LHCN-M2 (cell line): ENCODE data around the gene RERE. TPM values are rescaled to one million over a fixed set of nuclear protein-coding genes. Genes with fewer than 3 reads are reported as not detected.

ENCODE experiments used
- DNase-seq: peaks from one replicate; pipeline ENCODE4 v3.0.0-alpha.2; 2012; ENCODE audit warnings: low read depth
- total RNA-seq: library from RNA; depleted of rRNA; stranded (reverse); fragments of >200 nt; gene quantifications from 2 replicates; pipeline ENCODE4 v1.2.3, GENCODE V29; 2014

The RERE gene
- total RNA-seq, 1 experiment from 2014 or later, result 9.8 TPM

- DNase-seq, result no peak
Measured at GRCh38 chr1:8334106-8334851, 483.2 kb downstream of the RERE start.

GRCh38 chr1:8333246-8333987 is 484.0 kb downstream of the RERE start:
- no peak for DNase-seq

GRCh38 chr1:8332806-8333205 is 484.6 kb downstream of the RERE start:
- no peak for DNase-seq

- no peak for DNase-seq
Measured at GRCh38 chr1:8330271-8331125, 486.9 kb downstream of the RERE start.

- no peak for DNase-seq
Measured at GRCh38 chr1:8329858-8330257, 487.6 kb downstream of the RERE start.

GRCh38 chr1:8329439-8329838 is 488.0 kb downstream of the RERE start:
- no peak for DNase-seq

GRCh38 chr1:8328271-8328670 is 489.2 kb downstream of the RERE start:
- DNase-seq, result no peak

GRCh38 chr1:8326265-8326664 is 491.2 kb downstream of the RERE start:
- no peak for DNase-seq

GRCh38 chr1:8325771-8326170 is 491.7 kb downstream of the RERE start:
- no peak for DNase-seq

GRCh38 chr1:8324176-8324810 is 493.1 kb downstream of the RERE start:
- no peak for DNase-seq

GRCh38 chr1:8323706-8324105 is 493.7 kb downstream of the RERE start:
- DNase-seq, result no peak

GRCh38 chr1:8321612-8322011 is 495.8 kb downstream of the RERE start:
- no peak for DNase-seq

GRCh38 chr1:8318436-8318835 is 499.0 kb downstream of the RERE start:
- no peak for DNase-seq

- DNase-seq, result peak; percentile 50
Measured at GRCh38 chr1:8317647-8318381, 499.6 kb downstream of the RERE start, which contains the start of gene SLC45A1. TSS of gene SLC45A1 (plus strand) at chr1:8318114. CDS start at chr1:8324330, 6,216 bp downstream.

- peak; percentile 14 for DNase-seq
Measured at GRCh38 chr1:8315573-8316475, 501.6 kb downstream of the RERE start.

GRCh38 chr1:8314346-8315280 is 502.8 kb downstream of the RERE start:
- DNase-seq, result peak; percentile 71

GRCh38 chr1:8313231-8313630 is 504.2 kb downstream of the RERE start:
- DNase-seq, result no peak
